AG04450 (cell line): Measurements from ENCODE around the gene LYPD3. TPM values are rescaled to one million over a fixed set of nuclear protein-coding genes. Genes with fewer than 3 reads are reported as not detected.

Experiments used
- CTCF ChIA-PET: fragments of 300-600, 350-600 bp; formaldehyde crosslinking; extraction: SDS; loops from one replicate; lab custom pipeline; 2022; ENCODE audit warnings: antibody characterized with exemption, inconsistent platforms; lab: Charles Lee
- POLR2A ChIA-PET: fragments of 350-600 bp; formaldehyde crosslinking; extraction: SDS; loops from one replicate; lab custom pipeline; 2021; ENCODE audit warnings: antibody characterized with exemption, inconsistent platforms; lab: Yijun Ruan, JAX
- DNase-seq: peaks from one replicate; pipeline ENCODE4 v3.0.0-alpha.2; 2011; ENCODE audit warnings: low read depth, low spot score
- H3K27ac ChIP-seq: one replicate; pipeline ENCODE4 v1.5.1; 2012; ENCODE audit warnings: low read depth, low read length, control low read depth
- H3K27me3 ChIP-seq: one replicate; pipeline ENCODE4 v1.6.0; 2012; ENCODE audit warnings: low read length; ENCODE audit not compliant: control insufficient read depth, insufficient read depth
- H3K4me3 ChIP-seq: 2 replicates; pipeline ENCODE4 v1.5.1; 2011; ENCODE audit warnings: mild to moderate bottlenecking, low read depth, low read length, control low read depth
- H3K9me3 ChIP-seq: 2 replicates; pipeline ENCODE4 v1.5.1; 2012; ENCODE audit warnings: low read length; ENCODE audit not compliant: control insufficient read depth, insufficient read depth
- polyA plus RNA-seq: library from polyadenylated mRNA; depleted of rRNA; stranded (reverse); fragments of >200 nt; gene quantifications from 2 replicates; pipeline ENCODE4 v1.2.3, GENCODE V29; 2011
- TF ChIP-seq, protein P1 (sequence below): IDR thresholded peaks from 2 replicates; pipeline ENCODE4 v1.5.1; 2011; ENCODE audit warnings: low read depth, low read length, control low read depth, inconsistent platforms

LYPD3 gene
- polyA plus RNA-seq, 1 experiment, result 0.60 TPM

DNA sequence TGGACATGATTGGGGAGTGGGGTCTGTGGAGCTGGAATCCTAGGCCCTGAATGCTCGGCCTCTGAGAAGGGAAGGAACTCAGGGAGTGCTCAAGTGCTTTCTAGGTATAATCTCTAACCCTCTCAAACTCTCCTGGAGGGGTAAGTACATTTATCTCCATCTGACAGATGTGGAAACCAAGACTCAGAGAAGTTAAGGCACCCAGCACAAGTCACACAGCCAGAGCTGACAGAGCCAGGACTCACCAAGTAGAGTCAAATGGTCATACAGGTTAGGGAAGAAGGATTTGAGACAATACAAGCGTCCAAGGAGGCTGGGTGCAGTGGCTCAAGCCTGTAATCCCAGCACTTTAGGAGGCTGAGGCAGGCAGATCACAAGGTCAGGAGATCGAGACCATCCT, 12.9 kb upstream of the LYPD3 start:
- TF ChIP-seq, protein P1, sequence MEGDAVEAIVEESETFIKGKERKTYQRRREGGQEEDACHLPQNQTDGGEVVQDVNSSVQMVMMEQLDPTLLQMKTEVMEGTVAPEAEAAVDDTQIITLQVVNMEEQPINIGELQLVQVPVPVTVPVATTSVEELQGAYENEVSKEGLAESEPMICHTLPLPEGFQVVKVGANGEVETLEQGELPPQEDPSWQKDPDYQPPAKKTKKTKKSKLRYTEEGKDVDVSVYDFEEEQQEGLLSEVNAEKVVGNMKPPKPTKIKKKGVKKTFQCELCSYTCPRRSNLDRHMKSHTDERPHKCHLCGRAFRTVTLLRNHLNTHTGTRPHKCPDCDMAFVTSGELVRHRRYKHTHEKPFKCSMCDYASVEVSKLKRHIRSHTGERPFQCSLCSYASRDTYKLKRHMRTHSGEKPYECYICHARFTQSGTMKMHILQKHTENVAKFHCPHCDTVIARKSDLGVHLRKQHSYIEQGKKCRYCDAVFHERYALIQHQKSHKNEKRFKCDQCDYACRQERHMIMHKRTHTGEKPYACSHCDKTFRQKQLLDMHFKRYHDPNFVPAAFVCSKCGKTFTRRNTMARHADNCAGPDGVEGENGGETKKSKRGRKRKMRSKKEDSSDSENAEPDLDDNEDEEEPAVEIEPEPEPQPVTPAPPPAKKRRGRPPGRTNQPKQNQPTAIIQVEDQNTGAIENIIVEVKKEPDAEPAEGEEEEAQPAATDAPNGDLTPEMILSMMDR, result no peak
- Histone ChIP-seq H3K9me3 (0 out of 2 replicates have a peak, but pooled peaks cover 3% of the 10 kb centered on the region), H3K27ac (no peak overlapping the region), H3K27me3 (no peaks in the 10 kb centered on the region), H3K4me3 (no peak overlapping the region)
- DNase-seq, result no peak
- ChIA-PET POLR2A (interaction anchor here (0.7 kb wide), 2 partner anchors 8 to 16 kb away, joined by 3 to 4 read pairs; no protein-coding TSS in a partner anchor), CTCF (no interaction called here)

DNA sequence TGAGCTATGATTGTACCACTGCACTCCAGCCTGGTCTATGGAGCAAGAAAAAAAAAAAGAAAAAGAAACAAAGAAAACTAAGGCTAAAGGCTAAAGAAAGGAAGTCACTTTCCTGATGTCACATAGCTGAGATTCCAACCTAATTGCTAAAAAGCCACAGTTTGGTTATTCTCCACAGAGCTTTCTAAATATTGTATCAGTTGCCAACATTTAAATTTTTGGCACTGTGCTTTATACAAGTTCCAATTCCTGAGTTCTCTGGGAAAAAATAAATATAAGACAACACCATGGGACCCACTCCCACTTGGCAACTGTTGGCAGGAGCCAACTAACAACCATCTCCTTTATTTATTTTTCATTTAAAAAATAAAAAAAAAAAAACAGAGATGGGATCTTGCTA, 11.2 kb upstream of the LYPD3 start:
- H3K27me3 ChIP-seq, result no peaks in the 10 kb centered on the region
- DNase-seq, result peak; percentile 74
- TF ChIP-seq, protein P1, result no peak
- no peak overlapping the region for H3K4me3 ChIP-seq
- CTCF ChIA-PET, result interaction anchor here (0.9 kb wide), 1 partner anchor 42 kb away, joined by 3 read pairs; no protein-coding TSS in a partner anchor
- POLR2A ChIA-PET, result interaction anchor here (0.9 to 1.1 kb wide), 2 partner anchors 13 to 37 kb away, joined by 4 read pairs; no protein-coding TSS in a partner anchor
- 0 out of 2 replicates have a peak, but pooled peaks cover 3% of the 10 kb centered on the region for H3K9me3 ChIP-seq
- H3K27ac ChIP-seq, result peak overlapping the region; percentile 80

DNA sequence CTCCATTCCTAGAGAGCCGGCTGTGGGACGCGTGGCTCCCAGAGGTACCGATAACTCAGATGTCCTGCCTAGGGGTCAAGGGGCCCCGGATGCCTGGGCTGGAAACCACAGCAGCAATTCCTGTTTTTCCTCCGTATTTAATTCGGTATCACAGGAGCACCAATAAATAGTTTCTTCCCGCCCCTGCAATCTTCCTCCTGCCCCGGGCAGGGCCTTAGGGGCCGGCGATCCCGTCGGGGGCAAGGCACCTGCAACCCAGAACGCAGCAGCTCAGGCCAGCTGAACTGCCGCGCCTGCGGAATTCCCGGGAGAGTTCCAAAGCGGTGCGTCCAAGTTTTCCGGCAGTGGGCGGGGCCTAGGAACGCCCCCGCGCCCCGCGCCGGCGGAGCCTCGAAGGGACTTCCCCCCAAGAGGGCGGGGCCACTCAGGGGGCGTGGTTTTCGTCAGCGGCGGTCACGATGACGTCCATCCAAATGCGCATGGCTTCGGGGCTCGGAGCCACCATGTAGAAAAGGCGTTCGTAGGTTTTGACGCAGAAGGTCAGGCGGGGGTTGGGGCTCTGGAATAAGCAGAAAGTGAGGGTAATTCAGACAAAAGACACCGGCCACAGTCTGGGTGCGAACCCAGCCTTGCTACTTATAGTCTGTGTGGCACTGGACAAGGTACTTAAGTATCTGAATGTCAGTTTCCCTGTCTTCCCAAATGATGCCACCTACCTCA, 9.7 kb upstream of the LYPD3 start:
- no peaks in the 10 kb centered on the region for H3K27me3 ChIP-seq
- H3K4me3 ChIP-seq, result peak overlapping the region; percentile 29
- ChIA-PET CTCF (no interaction called here), POLR2A (interaction anchor here (3.4 kb wide), 1 partner anchor 12 kb away, joined by 12 read pairs; no protein-coding TSS in a partner anchor)
- peak overlapping the region; percentile 70 for H3K27ac ChIP-seq
- TF ChIP-seq, protein P1, result no peak
- 0 out of 2 replicates have a peak, but pooled peaks cover 3% of the 10 kb centered on the region for H3K9me3 ChIP-seq
- DNase-seq, result peak; percentile 88

DNA sequence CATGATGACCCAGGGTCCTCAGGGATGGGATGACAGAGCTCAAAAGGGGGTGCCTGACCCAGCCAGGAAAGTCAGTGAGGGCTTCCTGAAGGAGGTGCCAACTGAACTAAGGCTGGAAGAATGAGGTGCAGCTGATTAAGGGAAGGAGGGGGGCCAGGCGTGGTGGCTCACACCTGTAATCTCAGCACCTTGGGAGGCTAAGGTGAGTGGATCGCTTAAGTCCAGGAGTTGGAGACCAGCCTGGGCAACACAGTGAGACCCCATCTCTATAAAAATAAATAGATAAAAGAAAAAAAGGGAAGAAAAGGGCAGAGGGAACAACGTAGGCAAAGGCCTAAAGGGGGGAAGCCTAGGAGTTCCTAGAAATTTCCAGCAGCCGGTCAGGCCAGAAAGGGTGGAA, 9.1 kb upstream of the LYPD3 start:
- H3K9me3 ChIP-seq, result 0 out of 2 replicates have a peak, but pooled peaks cover 3% of the 10 kb centered on the region
- no peak for DNase-seq
- no peak overlapping the region for H3K27ac ChIP-seq
- TF ChIP-seq, protein P1, result no peak
- CTCF ChIA-PET, result no interaction called here
- H3K4me3 ChIP-seq, result no peak overlapping the region
- POLR2A ChIA-PET, result interaction anchor here (3.4 kb wide), 1 partner anchor 11 kb away, joined by 12 read pairs; no protein-coding TSS in a partner anchor
- H3K27me3 ChIP-seq, result no peaks in the 10 kb centered on the region

DNA sequence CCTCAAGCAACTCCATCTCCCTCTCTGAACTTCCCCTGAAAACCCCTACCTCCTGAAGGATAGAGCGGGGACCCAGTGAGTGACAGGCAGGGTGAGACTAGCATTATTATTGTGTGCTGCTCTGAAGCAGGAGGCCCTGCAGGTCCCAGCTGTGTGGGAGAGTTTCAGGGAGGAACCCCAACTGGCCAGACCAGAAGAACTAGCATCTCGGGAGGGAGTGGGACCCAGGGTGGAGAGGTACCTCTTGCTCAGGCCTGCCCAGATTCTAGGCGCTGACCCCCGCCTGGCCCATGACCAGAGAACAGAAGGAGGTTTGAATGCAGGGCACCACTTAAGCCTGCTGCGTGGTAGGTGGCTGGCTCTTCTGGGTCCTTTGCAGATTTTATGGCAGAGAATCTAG, 5.7 kb upstream of the LYPD3 start:
- no peaks in the 10 kb centered on the region for H3K9me3 ChIP-seq
- CTCF ChIA-PET, result no interaction called here
- H3K4me3 ChIP-seq, result no peak overlapping the region
- H3K27me3 ChIP-seq, result no peaks in the 10 kb centered on the region
- POLR2A ChIA-PET, result no interaction called here
- no peak overlapping the region for H3K27ac ChIP-seq
- TF ChIP-seq, protein P1, result no peak
- DNase-seq, result no peak
